ENCODE results near the gene SPEM1. TPM values are rescaled to one million over a fixed set of nuclear protein-coding genes. Genes with fewer than 3 reads are reported as not detected.
A peak's percentile ranks its signal among the peaks of the same experiment; 100 is the strongest.

Gene SPEM1
- polyA plus RNA-seq, 1 donor (not counting 4 experiments of a cell fraction or from before 2014, with no cell fraction given), result not detected

DNA sequence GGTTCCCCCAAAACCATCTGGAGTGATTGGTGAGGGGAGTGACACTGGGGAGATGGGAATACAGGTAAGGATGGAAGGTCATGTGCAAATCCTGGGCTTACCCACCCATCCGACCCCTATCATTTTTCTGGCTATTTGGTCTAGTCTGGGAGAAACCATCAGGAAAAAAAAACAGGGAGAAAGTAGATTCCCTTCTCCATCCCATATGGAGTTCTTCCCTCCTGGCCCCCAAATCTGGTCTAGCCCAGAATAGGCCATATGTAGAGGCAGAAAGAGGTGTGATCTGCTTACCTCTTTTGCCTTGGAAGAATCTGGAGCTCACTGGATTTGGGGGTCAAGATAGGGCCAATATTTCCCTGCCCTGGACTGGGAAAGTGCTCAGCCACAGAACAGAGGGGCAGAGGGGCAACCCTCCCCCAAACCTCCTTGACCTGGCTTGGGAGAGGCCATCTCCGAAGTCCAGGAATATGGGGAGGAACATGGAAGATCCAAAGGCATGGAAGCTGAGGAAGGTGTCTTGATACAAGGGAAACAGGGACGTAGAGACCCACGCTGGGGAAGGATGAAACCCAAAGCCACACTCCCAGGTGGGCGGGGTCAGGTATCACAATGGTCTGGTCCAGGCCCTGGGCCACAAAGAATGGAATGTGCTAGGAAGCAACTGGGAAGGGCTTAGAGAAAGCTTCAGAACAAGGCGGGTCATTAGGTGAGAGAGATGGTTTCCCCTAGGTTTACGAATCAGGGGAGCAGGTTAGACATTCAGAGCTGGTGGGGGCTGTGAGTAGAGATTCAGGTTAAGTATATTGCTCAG is 40.9 kb downstream of the SPEM1 start:
- Histone ChIP-seq H3K36me3 (ENCODE audit: control insufficient read depth in 2 of 2, extremely low read depth in 1 of 2, insufficient read depth in 2 of 2, low read length in 2 of 2) (peaks cover 6 to 21% of the 10 kb centered on the region in 2 experiments), H3K4me2 (ENCODE audit: control insufficient read depth, extremely low read depth, insufficient read depth, low read depth, low read length) (no peak overlapping the region), H3K4me1 (ENCODE audit: control insufficient read depth, extremely low read depth, insufficient read depth, low read length) (peaks cover 29% of the 10 kb centered on the region), H3K27me3 (ENCODE audit: control insufficient read depth, extremely low read depth, insufficient read depth, low read length) (no peaks in the 10 kb centered on the region), H4K20me1 (ENCODE audit: control insufficient read depth, extremely low read depth, insufficient read depth, low read length) (no peaks in the 10 kb centered on the region), H3K4me3 (ENCODE audit: control insufficient read depth in 2 of 3, extremely low read depth in 1 of 3, insufficient read depth in 2 of 3, low read depth in 1 of 3, low read length in 3 of 3) (no peak overlapping the region), H3K79me2 (ENCODE audit: control insufficient read depth, insufficient read depth, low read length) (peaks cover 6% of the 10 kb centered on the region), H2AFZ (ENCODE audit: control insufficient read depth, low read length) (no peak overlapping the region), H3K9me1 (ENCODE audit: control insufficient read depth, extremely low read depth, insufficient read depth, low read length) (no peaks in the 10 kb centered on the region), H3K9ac (ENCODE audit: control insufficient read depth, extremely low read depth, insufficient read depth, low read length) (no peak overlapping the region), H3K27ac (ENCODE audit: control insufficient read depth, insufficient read depth, low read length) (no peak overlapping the region), H3K9me3 (ENCODE audit: control insufficient read depth, low read depth, low read length) (no peaks in the 10 kb centered on the region)
- no peak for DNase-seq (ENCODE audit: low read depth, low spot score)
- dilution Hi-C loops (cut with MboI; ENCODE audit: extremely low pct_ligation_motif_present, low sequenced_read_pairs), result no loop called here
- FAIRE-seq, result peak; percentile 79
- TF ChIP-seq, protein P1, sequence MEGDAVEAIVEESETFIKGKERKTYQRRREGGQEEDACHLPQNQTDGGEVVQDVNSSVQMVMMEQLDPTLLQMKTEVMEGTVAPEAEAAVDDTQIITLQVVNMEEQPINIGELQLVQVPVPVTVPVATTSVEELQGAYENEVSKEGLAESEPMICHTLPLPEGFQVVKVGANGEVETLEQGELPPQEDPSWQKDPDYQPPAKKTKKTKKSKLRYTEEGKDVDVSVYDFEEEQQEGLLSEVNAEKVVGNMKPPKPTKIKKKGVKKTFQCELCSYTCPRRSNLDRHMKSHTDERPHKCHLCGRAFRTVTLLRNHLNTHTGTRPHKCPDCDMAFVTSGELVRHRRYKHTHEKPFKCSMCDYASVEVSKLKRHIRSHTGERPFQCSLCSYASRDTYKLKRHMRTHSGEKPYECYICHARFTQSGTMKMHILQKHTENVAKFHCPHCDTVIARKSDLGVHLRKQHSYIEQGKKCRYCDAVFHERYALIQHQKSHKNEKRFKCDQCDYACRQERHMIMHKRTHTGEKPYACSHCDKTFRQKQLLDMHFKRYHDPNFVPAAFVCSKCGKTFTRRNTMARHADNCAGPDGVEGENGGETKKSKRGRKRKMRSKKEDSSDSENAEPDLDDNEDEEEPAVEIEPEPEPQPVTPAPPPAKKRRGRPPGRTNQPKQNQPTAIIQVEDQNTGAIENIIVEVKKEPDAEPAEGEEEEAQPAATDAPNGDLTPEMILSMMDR (optimal IDR thresholded peaks at IDR 0.05 in 1 of 3, IDR thresholded peaks at IDR 0.05 in 1 of 3, conservative IDR thresholded peaks at IDR 0.05 in 1 of 3; ENCODE audit: extremely low read depth in 1 of 3, insufficient read depth in 2 of 3, low read length in 3 of 3), result no peak
- TF ChIP-seq EZH2 (IDR thresholded peaks at IDR 0.05; ENCODE audit: low read length), result no peak

DNA sequence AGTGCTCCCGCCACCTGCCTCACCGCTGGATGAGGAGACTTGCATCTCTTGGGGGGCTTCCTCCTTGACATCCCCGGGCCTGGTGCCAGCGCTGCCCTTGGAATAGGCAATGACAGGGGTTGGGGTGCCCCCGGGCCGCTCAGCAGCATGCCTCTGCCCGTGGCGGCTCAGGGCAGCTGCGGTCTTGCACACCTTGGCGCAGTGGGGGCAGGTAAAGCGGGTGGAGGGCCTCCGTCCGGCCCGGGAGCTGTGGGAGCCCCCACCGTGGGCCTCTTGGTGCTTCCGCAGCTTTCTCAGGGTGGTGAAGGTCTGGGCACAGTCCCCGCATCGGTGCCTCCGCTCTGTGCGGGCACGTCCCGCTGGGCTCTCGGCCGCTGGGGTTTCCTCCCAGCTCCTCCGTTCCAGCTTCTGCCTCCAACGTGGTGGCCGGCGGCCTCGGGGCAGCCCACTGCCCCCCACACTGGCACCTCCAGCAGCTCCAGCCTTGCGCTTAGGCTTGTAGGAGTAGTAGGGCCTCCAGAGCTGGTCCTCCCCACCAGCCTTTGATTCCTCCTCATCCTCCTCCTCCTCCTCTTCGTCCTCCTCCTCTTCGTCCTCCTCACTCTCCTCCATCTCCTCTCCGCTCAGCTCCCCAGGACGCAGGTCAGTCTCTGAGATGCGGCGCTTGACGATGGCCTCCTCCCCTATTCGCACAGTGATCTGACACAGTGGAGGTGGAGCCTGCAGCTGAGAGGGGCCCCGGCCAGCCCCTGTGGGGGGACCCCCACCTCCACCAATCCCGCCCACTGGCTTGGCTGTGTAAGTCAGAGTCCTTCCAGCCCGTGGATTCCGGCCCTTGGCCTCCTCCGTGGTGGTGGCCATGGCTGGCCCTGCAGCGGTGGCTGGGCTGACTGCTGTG is 42.6 kb downstream of the SPEM1 start:
- Histone ChIP-seq H3K9me1 (ENCODE audit: control insufficient read depth, extremely low read depth, insufficient read depth, low read length) (no peaks in the 10 kb centered on the region), H3K36me3 (ENCODE audit: control insufficient read depth in 2 of 2, extremely low read depth in 1 of 2, insufficient read depth in 2 of 2, low read length in 2 of 2) (peaks cover 12 to 31% of the 10 kb centered on the region in 2 experiments), H4K20me1 (ENCODE audit: control insufficient read depth, extremely low read depth, insufficient read depth, low read length) (no peaks in the 10 kb centered on the region), H3K27ac (ENCODE audit: control insufficient read depth, insufficient read depth, low read length) (no peak overlapping the region), H2AFZ (ENCODE audit: control insufficient read depth, low read length) (no peak overlapping the region), H3K27me3 (ENCODE audit: control insufficient read depth, extremely low read depth, insufficient read depth, low read length) (no peaks in the 10 kb centered on the region), H3K4me3 (ENCODE audit: control insufficient read depth in 2 of 3, extremely low read depth in 1 of 3, insufficient read depth in 2 of 3, low read depth in 1 of 3, low read length in 3 of 3) (no peak overlapping the region), H3K4me1 (ENCODE audit: control insufficient read depth, extremely low read depth, insufficient read depth, low read length) (peaks cover 24% of the 10 kb centered on the region), H3K79me2 (ENCODE audit: control insufficient read depth, insufficient read depth, low read length) (peaks cover 17% of the 10 kb centered on the region), H3K9ac (ENCODE audit: control insufficient read depth, extremely low read depth, insufficient read depth, low read length) (no peak overlapping the region), H3K4me2 (ENCODE audit: control insufficient read depth, extremely low read depth, insufficient read depth, low read depth, low read length) (no peak overlapping the region), H3K9me3 (ENCODE audit: control insufficient read depth, low read depth, low read length) (no peaks in the 10 kb centered on the region)
- dilution Hi-C loops (cut with MboI; ENCODE audit: extremely low pct_ligation_motif_present, low sequenced_read_pairs), result no loop called here
- DNase-seq (ENCODE audit: low read depth, low spot score) (no peak), FAIRE-seq (no peak)
- no peak for TF ChIP-seq EZH2 (IDR thresholded peaks at IDR 0.05; ENCODE audit: low read length)
- TF ChIP-seq, protein P1 (optimal IDR thresholded peaks at IDR 0.05 in 1 of 3, IDR thresholded peaks at IDR 0.05 in 1 of 3, conservative IDR thresholded peaks at IDR 0.05 in 1 of 3; ENCODE audit: extremely low read depth in 1 of 3, insufficient read depth in 2 of 3, low read length in 3 of 3), result no peak

Measured in keratinocyte (primary cell).